HepG2 (cell line): ENCODE measurements around the gene BMP6. TPM values are rescaled to one million over a fixed set of nuclear protein-coding genes. Genes with fewer than 3 reads are reported as not detected.

Source experiments
- CREM ChIP-seq, 2 experiments: sonication (generic) in 1 of 2; formaldehyde crosslinking in 1 of 2; IDR thresholded peaks; 2 replicates each; pipeline versions ENCODE4 v1.4.0 to v1.6.1; 2016 to 2020; ENCODE audit warnings: antibody characterized with exemption in 1 of 2, mild to moderate bottlenecking in 1 of 2, missing genetic modification reagents in 1 of 2
- E2F1 ChIP-seq: sonication (generic); formaldehyde crosslinking; IDR thresholded peaks from 2 replicates; pipeline ENCODE4 v1.5.0; 2020; ENCODE audit warnings: missing genetic modification reagents
- FOXA1 ChIP-seq, 2 experiments: fragments of 450-650 bp in 1 of 2; sonication (generic) in 1 of 2; formaldehyde crosslinking in 1 of 2; IDR thresholded peaks; 2 replicates each; pipeline versions ENCODE4 v1.4.0 to v1.6.1; 2016 to 2020; ENCODE audit warnings: missing genetic modification reagents in 1 of 2
- FOXO4 ChIP-seq: sonication (generic); formaldehyde crosslinking; conservative IDR thresholded peaks from 2 replicates; pipeline ENCODE4 v1.8.1; 2023; ENCODE audit warnings: missing genetic modification reagents
- KAT2B ChIP-seq: fragments of 150-350 bp; IDR thresholded peaks from 2 replicates; pipeline ENCODE4 v1.6.1; 2014; ENCODE audit warnings: low read depth, low read length, borderline replicate concordance
- KAT8 ChIP-seq: IDR thresholded peaks from 2 replicates; pipeline ENCODE4 v1.6.1; 2016; ENCODE audit warnings: missing genetic modification reagents, missing compliant biosample characterization
- MATR3 ChIP-seq: sonication (generic); formaldehyde crosslinking; IDR thresholded peaks from 2 replicates; pipeline ENCODE4 v1.4.0; 2020; ENCODE audit warnings: missing genetic modification reagents
- MEIS1 ChIP-seq: sonication (generic); formaldehyde crosslinking; IDR thresholded peaks from 2 replicates; pipeline ENCODE4 v1.9.0; 2021; ENCODE audit warnings: mild to moderate bottlenecking, missing genetic modification reagents, moderate library complexity, borderline replicate concordance
- MTF1 ChIP-seq: sonication (generic); formaldehyde crosslinking; IDR thresholded peaks from 2 replicates; pipeline ENCODE4 v1.5.0; 2020; ENCODE audit warnings: missing genetic modification reagents
- NR2C2 ChIP-seq: sonication (generic); formaldehyde crosslinking; IDR thresholded peaks from 2 replicates; pipeline ENCODE4 v1.4.0; 2020; ENCODE audit warnings: missing genetic modification reagents, mild to moderate bottlenecking, moderate library complexity, borderline replicate concordance
- POGZ ChIP-seq: sonication (generic); formaldehyde crosslinking; IDR thresholded peaks from 2 replicates; pipeline ENCODE4 v1.4.0; 2020; ENCODE audit warnings: mild to moderate bottlenecking, missing genetic modification reagents
- RAD51 ChIP-seq: fragments of 450-650 bp; IDR thresholded peaks from 2 replicates; pipeline ENCODE4 v1.6.1; 2016; ENCODE audit warnings: borderline replicate concordance
- SP2 ChIP-seq: sonication (generic); formaldehyde crosslinking; IDR thresholded peaks from 2 replicates; pipeline ENCODE4 v1.5.1; 2020; ENCODE audit warnings: mild to moderate bottlenecking, missing genetic modification reagents
- SRSF9 ChIP-seq: fragments of 200-400 bp; formaldehyde crosslinking; IDR thresholded peaks from 2 replicates; pipeline ENCODE4 v1.6.1; 2018; ENCODE audit warnings: borderline replicate concordance, mild to moderate bottlenecking, low read depth, low read length; ENCODE audit not compliant: insufficient read depth, poor library complexity, severe bottlenecking
- ZBTB38 ChIP-seq: sonication (generic); formaldehyde crosslinking; IDR thresholded peaks from 2 replicates; pipeline ENCODE4 v1.5.1; 2020; ENCODE audit warnings: mild to moderate bottlenecking, missing genetic modification reagents
- ZFP1 ChIP-seq: IDR thresholded peaks from 2 replicates; pipeline ENCODE4 v1.6.1; 2016
- ZNF331 ChIP-seq: sonication (generic); formaldehyde crosslinking; IDR thresholded peaks from 2 replicates; pipeline ENCODE4 v1.4.0; 2020; ENCODE audit warnings: missing genetic modification reagents
- ZNF839 ChIP-seq: sonication (generic); formaldehyde crosslinking; IDR thresholded peaks from 2 replicates; pipeline ENCODE4 v1.4.0; 2020; ENCODE audit warnings: missing genetic modification reagents, mild to moderate bottlenecking, borderline replicate concordance
- polyA plus RNA-seq, 8 experiments: library from polyadenylated mRNA; depleted of rRNA in 3 of 8; stranded (reverse) in 7 of 8; unstranded in 1 of 8; fragments of >200 nt; fragmentation: Illumina TruSeq in 4 of 8; extraction: Trizol in 4 of 8; gene quantifications; 2 replicates each; pipeline versions ENCODE4 v1.2.1 to v1.2.3, GENCODE V29; 2011 to 2016; ENCODE audit warnings: low read depth in 4 of 8, missing spikeins in 1 of 8, mixed read lengths in 1 of 8; ENCODE audit not compliant: insufficient read depth in 1 of 8
- total RNA-seq, 5 experiments: library from RNA; depleted of rRNA; stranded (reverse); fragments of >200 nt; fragmentation: Illumina TruSeq; extraction: Trizol; gene quantifications; 2 replicates each; pipeline ENCODE4 v1.2.3, GENCODE V29; 2016; ENCODE audit warnings: low read depth in 1 of 5
- TF ChIP-seq, protein P1 (sequence below): IDR thresholded peaks from 2 replicates; pipeline ENCODE4 v1.6.1; 2016; ENCODE audit warnings: control low read depth
- TF ChIP-seq, protein P2 (sequence below): sonication (generic); formaldehyde crosslinking; IDR thresholded peaks from 2 replicates; pipeline ENCODE4 v1.5.1; 2020; ENCODE audit warnings: mild to moderate bottlenecking, missing genetic modification reagents, borderline replicate concordance

BMP6 gene
- total and polyA plus RNA-seq, 2 of the 13 experiments (the other 11 are each of a cell fraction or from before 2014, with no cell fraction given), result 0.09 to 0.18 TPM

DNA sequence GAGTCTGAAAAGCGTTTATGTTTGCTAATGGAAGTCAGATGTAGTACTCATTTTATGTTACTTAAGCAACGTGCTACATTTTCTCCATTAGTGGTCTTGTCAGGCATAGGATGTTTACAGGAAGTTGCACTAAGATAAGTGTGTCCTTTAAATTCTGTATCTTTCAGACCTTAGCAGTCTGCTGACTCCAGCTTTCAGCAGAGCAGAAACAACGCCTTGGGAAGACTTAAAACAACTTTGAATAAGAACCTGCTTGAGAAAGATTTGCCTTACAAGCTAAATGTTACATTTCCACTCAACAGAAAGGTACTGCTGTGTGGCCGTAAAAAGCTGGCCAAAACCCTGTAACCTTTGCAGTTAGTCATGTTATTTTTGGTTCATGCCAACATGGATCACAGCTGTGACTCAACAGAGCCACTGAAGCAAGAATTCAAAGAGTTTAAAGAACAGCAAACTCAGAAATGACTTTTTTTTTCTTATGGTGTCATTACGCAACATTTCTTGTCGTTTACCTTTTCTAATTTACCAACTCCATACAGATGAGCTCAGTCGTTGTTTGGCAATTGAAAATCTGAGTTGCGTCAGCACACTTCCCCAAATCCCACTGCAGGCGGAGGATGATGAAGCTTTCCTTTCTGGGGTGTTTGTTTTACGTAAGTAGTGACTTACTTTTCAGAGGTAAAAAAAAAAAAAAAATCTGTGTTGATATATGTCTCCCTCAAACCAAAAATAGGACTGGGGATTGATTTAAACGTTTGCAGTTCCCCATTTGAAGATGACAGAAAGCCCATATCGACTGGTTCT is 27.9 kb upstream of the BMP6 start (continued):
- TF ChIP-seq ZNF331 (peak; percentile 66; the same call in 1 of the 2 replicates), SP2 (CRISPR knock-in tag) (no peak), ZBTB38 (CRISPR knock-in tag) (no peak), CREM (IDR thresholded peaks at IDR 0.05) (peak; percentile 58), CREM (CRISPR knock-in tag; IDR thresholded peaks at IDR 0.05) (no peak), SRSF9 (no peak), POGZ (peak; percentile 63), ZFP1 (CRISPR knock-in tag) (no peak), KAT8 (peak; percentile 88), FOXO4 (no peak), MATR3 (CRISPR knock-in tag) (no peak), MEIS1 (CRISPR knock-in tag) (no peak; the same call in 1 of the 2 replicates), MTF1 (CRISPR knock-in tag) (no peak), ZNF839 (no peak), NR2C2 (peak; percentile 56; the same call in 1 of the 2 replicates), FOXA1 (IDR thresholded peaks at IDR 0.05) (no peak), FOXA1 (CRISPR knock-in tag; IDR thresholded peaks at IDR 0.05) (peak; percentile 78), RAD51 (no peak), E2F1 (CRISPR knock-in tag) (no peak), KAT2B (no peak)
- TF ChIP-seq, protein P1, sequence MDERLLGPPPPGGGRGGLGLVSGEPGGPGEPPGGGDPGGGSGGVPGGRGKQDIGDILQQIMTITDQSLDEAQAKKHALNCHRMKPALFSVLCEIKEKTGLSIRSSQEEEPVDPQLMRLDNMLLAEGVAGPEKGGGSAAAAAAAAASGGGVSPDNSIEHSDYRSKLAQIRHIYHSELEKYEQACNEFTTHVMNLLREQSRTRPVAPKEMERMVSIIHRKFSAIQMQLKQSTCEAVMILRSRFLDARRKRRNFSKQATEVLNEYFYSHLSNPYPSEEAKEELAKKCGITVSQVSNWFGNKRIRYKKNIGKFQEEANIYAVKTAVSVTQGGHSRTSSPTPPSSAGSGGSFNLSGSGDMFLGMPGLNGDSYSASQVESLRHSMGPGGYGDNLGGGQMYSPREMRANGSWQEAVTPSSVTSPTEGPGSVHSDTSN (CRISPR knock-in tag), result no peak
- TF ChIP-seq, protein P2, sequence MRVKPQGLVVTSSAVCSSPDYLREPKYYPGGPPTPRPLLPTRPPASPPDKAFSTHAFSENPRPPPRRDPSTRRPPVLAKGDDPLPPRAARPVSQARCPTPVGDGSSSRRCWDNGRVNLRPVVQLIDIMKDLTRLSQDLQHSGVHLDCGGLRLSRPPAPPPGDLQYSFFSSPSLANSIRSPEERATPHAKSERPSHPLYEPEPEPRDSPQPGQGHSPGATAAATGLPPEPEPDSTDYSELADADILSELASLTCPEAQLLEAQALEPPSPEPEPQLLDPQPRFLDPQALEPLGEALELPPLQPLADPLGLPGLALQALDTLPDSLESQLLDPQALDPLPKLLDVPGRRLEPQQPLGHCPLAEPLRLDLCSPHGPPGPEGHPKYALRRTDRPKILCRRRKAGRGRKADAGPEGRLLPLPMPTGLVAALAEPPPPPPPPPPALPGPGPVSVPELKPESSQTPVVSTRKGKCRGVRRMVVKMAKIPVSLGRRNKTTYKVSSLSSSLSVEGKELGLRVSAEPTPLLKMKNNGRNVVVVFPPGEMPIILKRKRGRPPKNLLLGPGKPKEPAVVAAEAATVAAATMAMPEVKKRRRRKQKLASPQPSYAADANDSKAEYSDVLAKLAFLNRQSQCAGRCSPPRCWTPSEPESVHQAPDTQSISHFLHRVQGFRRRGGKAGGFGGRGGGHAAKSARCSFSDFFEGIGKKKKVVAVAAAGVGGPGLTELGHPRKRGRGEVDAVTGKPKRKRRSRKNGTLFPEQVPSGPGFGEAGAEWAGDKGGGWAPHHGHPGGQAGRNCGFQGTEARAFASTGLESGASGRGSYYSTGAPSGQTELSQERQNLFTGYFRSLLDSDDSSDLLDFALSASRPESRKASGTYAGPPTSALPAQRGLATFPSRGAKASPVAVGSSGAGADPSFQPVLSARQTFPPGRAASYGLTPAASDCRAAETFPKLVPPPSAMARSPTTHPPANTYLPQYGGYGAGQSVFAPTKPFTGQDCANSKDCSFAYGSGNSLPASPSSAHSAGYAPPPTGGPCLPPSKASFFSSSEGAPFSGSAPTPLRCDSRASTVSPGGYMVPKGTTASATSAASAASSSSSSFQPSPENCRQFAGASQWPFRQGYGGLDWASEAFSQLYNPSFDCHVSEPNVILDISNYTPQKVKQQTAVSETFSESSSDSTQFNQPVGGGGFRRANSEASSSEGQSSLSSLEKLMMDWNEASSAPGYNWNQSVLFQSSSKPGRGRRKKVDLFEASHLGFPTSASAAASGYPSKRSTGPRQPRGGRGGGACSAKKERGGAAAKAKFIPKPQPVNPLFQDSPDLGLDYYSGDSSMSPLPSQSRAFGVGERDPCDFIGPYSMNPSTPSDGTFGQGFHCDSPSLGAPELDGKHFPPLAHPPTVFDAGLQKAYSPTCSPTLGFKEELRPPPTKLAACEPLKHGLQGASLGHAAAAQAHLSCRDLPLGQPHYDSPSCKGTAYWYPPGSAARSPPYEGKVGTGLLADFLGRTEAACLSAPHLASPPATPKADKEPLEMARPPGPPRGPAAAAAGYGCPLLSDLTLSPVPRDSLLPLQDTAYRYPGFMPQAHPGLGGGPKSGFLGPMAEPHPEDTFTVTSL, result peak; percentile 63; the same call in 1 of the 2 replicates
